Cardiac muscle cell (in vitro differentiated cells and primary cell): ENCODE measurements around the gene SULF2. TPM values are rescaled to one million over a fixed set of nuclear protein-coding genes. Genes with fewer than 3 reads are reported as not detected.
A peak's percentile ranks its signal among the peaks of the same experiment; 100 is the strongest.

Experiments used
- DNase-seq, 2 donors: peaks; one replicate each; pipeline versions ENCODE4 v3.0.0 to v3.0.0-alpha.2; 2010 to 2017; ENCODE audit warnings: low read depth in 1 of 2, low spot score in 1 of 2
- H3K27ac ChIP-seq: fragments of 200-600 bp; sonication (generic); 2 replicates; pipeline ENCODE4 v1.5.1; 2016
- H3K27me3 ChIP-seq: fragments of 200-600 bp; sonication (generic); 2 replicates; pipeline ENCODE4 v1.6.0; 2016; ENCODE audit warnings: control low read depth
- H3K36me3 ChIP-seq: fragments of 200-600 bp; sonication (generic); 2 replicates; pipeline ENCODE4 v1.5.1; 2016; ENCODE audit warnings: control low read depth
- H3K4me1 ChIP-seq: fragments of 200-600 bp; sonication (generic); 2 replicates; pipeline ENCODE4 v1.8.1; 2017; ENCODE audit warnings: low read depth, mild to moderate bottlenecking, mixed run types
- H3K4me3 ChIP-seq: fragments of 200-600 bp; sonication (generic); 2 replicates; pipeline ENCODE4 v1.5.1; 2016; ENCODE audit warnings: mild to moderate bottlenecking
- H3K9me3 ChIP-seq: fragments of 200-600 bp; sonication (generic); 2 replicates; pipeline ENCODE4 v1.5.1; 2017; ENCODE audit warnings: low read depth, mild to moderate bottlenecking, control low read depth
- polyA plus RNA-seq: library from polyadenylated mRNA; unstranded; fragments of >200 nt; fragmentation: Nextera tagmentation; extraction: Ambion mirVana; gene quantifications from 2 replicates; pipeline ENCODE4 v1.2.1, GENCODE V29; 2016
- total RNA-seq: library from RNA; depleted of rRNA; stranded (reverse); fragments of >200 nt; gene quantifications from 2 replicates; pipeline ENCODE4 v1.2.3, GENCODE V29; 2016
- TF ChIP-seq, protein P1 (sequence below): IDR thresholded peaks from 2 replicates; pipeline ENCODE4 v1.5.1; 2012; ENCODE audit warnings: low read depth, mild to moderate bottlenecking, low read length

The SULF2 gene
- total and polyA plus RNA-seq, 2 experiments from 2014 or later = 4.2 to 9.6 TPM

DNA sequence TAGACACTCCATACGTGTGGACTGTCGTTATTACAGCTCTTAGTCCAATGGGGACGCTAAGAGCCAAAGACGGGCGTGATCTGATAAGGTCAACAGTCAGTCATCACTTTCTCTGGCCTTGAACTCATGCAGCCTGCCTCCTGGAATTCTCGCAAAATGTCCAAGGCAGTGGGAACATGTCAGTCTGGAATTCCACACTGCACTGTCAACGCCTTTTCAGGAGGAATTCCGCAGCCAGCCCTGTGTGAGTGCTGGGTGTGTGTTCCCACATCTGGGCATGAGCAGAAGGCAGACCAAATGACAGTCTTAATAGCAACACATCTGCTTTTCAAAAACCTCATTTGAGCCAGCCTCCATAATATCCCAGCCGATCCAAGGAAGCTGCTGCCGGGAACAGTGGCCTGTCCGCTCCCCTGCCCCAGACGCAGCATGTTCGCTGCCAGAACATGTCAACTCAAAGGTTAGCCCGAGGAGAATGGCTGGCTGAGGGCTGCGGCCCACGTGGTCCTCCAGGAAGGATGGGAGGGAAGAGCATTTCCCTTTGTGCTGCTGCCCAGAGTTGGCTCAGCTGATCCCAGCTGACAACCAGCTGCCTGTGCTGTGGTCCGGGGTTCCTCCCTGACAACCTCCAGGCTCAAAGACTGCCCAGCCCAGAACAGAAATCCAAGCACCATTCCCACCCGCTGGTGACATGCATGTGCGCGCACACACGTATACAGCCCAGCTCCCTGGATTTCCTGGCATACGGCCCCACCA, 103.1 kb downstream of the SULF2 start:
- TF ChIP-seq, protein P1, sequence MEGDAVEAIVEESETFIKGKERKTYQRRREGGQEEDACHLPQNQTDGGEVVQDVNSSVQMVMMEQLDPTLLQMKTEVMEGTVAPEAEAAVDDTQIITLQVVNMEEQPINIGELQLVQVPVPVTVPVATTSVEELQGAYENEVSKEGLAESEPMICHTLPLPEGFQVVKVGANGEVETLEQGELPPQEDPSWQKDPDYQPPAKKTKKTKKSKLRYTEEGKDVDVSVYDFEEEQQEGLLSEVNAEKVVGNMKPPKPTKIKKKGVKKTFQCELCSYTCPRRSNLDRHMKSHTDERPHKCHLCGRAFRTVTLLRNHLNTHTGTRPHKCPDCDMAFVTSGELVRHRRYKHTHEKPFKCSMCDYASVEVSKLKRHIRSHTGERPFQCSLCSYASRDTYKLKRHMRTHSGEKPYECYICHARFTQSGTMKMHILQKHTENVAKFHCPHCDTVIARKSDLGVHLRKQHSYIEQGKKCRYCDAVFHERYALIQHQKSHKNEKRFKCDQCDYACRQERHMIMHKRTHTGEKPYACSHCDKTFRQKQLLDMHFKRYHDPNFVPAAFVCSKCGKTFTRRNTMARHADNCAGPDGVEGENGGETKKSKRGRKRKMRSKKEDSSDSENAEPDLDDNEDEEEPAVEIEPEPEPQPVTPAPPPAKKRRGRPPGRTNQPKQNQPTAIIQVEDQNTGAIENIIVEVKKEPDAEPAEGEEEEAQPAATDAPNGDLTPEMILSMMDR = peak; percentile 2
- H3K9me3 ChIP-seq = no peaks in the 10 kb centered on the region
- no peak overlapping the region for H3K4me3 ChIP-seq
- DNase-seq = peak; percentile 73 to 91
- H3K27me3 ChIP-seq = no peaks in the 10 kb centered on the region
- H3K27ac ChIP-seq = peak overlapping the region; percentile 65
- H3K36me3 ChIP-seq = no peaks in the 10 kb centered on the region
- no peaks in the 10 kb centered on the region for H3K4me1 ChIP-seq

DNA sequence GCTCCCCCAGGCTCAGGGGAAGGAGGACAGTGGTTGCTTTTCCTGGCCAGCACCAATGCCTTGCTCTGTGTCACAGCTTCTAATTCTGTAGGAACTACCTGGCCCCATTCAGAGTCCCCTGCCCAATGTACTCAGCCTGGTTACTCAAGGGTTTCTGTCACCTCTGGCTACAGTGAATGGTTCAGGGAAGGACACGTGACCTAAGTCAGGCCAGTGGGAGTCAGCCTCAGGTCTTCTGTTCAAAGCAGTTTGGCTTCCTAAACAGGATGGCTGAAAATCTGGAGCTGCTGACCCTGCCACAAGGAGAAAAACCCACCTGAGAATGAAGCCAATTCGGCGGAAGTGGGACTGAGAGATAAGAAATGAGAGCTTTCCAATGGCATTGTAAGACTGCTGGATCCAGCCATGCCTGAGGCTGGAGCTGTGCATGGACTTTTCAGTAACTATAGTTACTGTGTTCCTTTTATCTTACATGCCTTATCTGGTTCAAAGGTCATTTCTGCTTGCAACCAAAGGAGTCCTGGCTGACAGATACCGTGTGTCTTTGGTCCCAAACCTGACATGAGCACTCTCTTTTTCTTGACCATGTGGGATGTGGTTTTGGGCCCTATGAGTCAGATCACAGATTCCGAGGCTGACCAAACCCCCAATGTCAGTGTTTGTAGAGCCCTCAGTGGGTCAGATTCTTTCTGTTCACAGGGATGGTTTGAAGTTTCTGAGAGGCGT, 104.3 kb downstream of the SULF2 start:
- Histone ChIP-seq H3K27ac (no peak overlapping the region), H3K36me3 (no peaks in the 10 kb centered on the region)
- DNase-seq = peak in 1 of 2 donors; percentile 31

DNA sequence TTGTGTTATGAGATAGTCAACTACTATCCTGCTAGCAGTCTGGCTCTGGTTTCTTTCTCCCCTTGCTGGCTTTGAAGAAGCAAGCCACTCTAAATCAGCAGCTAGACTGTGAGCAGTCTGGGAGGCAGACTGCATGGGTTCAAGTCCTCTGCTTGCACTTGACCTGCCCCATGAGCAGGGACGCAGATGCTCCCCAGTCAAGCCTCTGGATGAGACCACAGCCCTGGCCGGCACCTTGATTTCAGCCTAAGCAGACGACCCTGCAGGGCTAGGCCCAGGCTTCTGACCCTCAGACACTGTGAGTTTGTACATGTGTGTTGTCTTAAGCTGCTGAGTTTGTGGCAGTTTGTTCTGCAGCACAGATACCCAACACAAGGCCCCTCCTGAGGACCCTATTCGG, 105.8 kb downstream of the SULF2 start:
- Histone ChIP-seq H3K4me1 (no peaks in the 10 kb centered on the region), H3K4me3 (no peak overlapping the region), H3K9me3 (no peaks in the 10 kb centered on the region), H3K27ac (no peak overlapping the region), H3K36me3 (no peaks in the 10 kb centered on the region), H3K27me3 (no peaks in the 10 kb centered on the region)
- DNase-seq = no peak
- TF ChIP-seq, protein P1 = no peak

More for the DNA sequence above, 104.3 kb downstream of the SULF2 start:
- H3K9me3 ChIP-seq = no peaks in the 10 kb centered on the region
- TF ChIP-seq, protein P1 = no peak
- H3K4me3 ChIP-seq = no peak overlapping the region
- H3K27me3 ChIP-seq = no peaks in the 10 kb centered on the region
- no peaks in the 10 kb centered on the region for H3K4me1 ChIP-seq

DNA sequence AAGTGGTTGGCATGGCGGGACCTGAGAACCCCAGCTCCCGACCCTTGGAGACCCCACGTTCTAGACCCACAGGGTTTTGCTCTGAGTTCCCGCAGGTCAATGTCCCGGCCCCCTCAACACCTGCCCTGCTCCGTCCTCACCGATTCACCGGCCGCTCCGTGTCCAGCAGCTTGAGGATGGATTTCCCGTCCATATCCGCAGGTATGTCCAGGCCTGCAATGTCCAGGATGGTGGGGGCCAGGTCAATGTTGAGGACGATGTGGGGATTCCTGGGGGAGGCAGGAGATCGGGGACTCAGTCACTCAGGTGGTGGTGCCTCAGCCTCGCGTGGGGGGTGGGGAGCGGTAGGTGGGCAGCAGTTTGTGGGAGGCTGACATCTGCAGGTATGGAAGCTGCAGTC, 106.7 kb downstream of the SULF2 start:
- Histone ChIP-seq H3K4me3 (no peak overlapping the region), H3K36me3 (no peaks in the 10 kb centered on the region), H3K9me3 (no peaks in the 10 kb centered on the region), H3K27me3 (no peaks in the 10 kb centered on the region), H3K27ac (no peak overlapping the region), H3K4me1 (no peaks in the 10 kb centered on the region)
- no peak for DNase-seq
- TF ChIP-seq, protein P1 = no peak

DNA sequence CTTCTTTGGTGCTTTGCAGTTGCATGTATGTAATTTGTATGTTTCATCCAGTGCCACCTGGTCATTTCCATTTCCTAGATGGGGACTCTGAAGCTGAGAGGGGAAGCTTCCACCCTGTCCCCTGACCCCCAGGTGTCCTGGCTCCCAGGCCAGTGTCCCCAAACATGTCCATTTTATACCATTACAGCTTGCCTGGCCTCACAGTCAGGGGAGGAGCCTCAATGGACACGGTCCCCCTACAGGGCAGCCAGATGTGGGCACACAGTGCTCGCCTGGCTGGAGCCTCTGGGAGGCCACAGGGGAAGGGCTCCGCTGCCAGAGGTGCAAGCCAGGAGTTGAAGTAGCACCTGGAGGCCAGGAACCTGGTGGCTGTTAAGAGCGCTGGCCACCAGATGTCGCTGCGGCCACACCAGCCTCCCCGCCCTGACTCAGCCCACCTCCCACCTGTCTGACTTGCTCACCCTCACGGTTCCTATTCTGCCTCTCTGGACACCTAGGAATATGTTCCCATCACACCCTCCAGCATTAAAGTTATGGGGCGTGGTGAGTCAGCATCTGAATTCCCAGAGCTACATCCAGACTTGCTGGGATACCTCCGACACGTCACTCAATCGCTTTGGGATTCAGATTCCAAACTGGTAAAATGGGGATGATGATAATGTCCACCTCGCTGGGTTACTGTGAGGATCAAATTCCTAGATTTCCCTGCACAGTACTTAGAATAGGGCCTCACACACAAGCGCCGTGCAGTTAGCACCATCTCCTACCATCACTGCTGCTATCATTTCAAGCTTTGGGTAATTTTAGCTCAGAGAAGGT, 107.4 kb downstream of the SULF2 start:
- Histone ChIP-seq H3K27me3 (no peaks in the 10 kb centered on the region), H3K36me3 (no peaks in the 10 kb centered on the region)

More for the DNA sequence above, 107.4 kb downstream of the SULF2 start:
- TF ChIP-seq, protein P1 = peak; percentile 75
- peak; percentile 40 to 77 for DNase-seq
- no peaks in the 10 kb centered on the region for H3K9me3 ChIP-seq
- no peak overlapping the region for H3K4me3 ChIP-seq
- H3K27ac ChIP-seq = no peak overlapping the region
- no peaks in the 10 kb centered on the region for H3K4me1 ChIP-seq
